Measurements from ENCODE around the gene SUGP1. TPM values are rescaled to one million over a fixed set of nuclear protein-coding genes. Genes with fewer than 3 reads are reported as not detected.
"Not testable (repeated sequence)": the region's sequence is repeated elsewhere in the genome, so short reads cannot be mapped to it uniquely, and the experiment has no call there.

The SUGP1 gene
- total RNA-seq, 4 donors from 2014 or later, result 31.1 to 118 (median 66.5) TPM

- TF ChIP-seq CTCF (IDR thresholded peaks at IDR 0.05), result no peak
- no peak for TF ChIP-seq POLR2A (IDR thresholded peaks at IDR 0.05)
- TF ChIP-seq EP300 (IDR thresholded peaks at IDR 0.05; ENCODE audit: low read depth), result no peak
- TF ChIP-seq POLR2AphosphoS5 (IDR thresholded peaks at IDR 0.05), result no peak
- intact Hi-C loops (cut with DNase I; ENCODE audit: low total_unique reads), result no loop called here
- H3K4me1 ChIP-seq, result peaks cover 0 to 7% (median 0%) of the 10 kb centered on the region in 4 donors
- H3K27me3 ChIP-seq, result peaks cover 54% of the 10 kb centered on the region
- no peak overlapping the region for H3K4me3 ChIP-seq
- H3K36me3 ChIP-seq, result no peaks in the 10 kb centered on the region
- H3K27ac ChIP-seq, result no peak overlapping the region
- no peaks in the 10 kb centered on the region for H3K9me3 ChIP-seq
- in situ Hi-C loops (cut with MboI; ENCODE audit: low pct_ligation_motif_present in 1 of 4, low pct_unique_long_range_greater_than_20kb in 1 of 4, low sequenced_read_pairs in 3 of 4), result no loop called here
- WGBS, 2 donors (ENCODE audit: low coverage in 1 of 2), result 63% methylated on average over 14 of the region's 14 CpGs; no CpG with 5 or more reads in 1 of the 2 donors
- DNase-seq, result no peak
Observed at GRCh38 chr19:19257137-19257536, 63.2 kb downstream of the SUGP1 start.

GRCh38 chr19:19256072-19256969, 64.0 kb downstream of the SUGP1 start:
- peaks cover 54% of the 10 kb centered on the region for H3K27me3 ChIP-seq
- H3K9me3 ChIP-seq, result no peaks in the 10 kb centered on the region
- TF ChIP-seq POLR2AphosphoS5 (IDR thresholded peaks at IDR 0.05) (no peak), CTCF (IDR thresholded peaks at IDR 0.05) (no peak), POLR2A (IDR thresholded peaks at IDR 0.05) (no peak), EP300 (IDR thresholded peaks at IDR 0.05; ENCODE audit: low read depth) (no peak)
- peaks cover 0 to 2% (median 0%) of the 10 kb centered on the region in 4 donors for H3K4me1 ChIP-seq
- no peaks in the 10 kb centered on the region for H3K36me3 ChIP-seq
- 49 to 60% methylated on average over 1 to 17 of the region's 17 CpGs for WGBS, 2 donors (ENCODE audit: low coverage in 1 of 2)
- H3K4me3 ChIP-seq, result no peak overlapping the region
- in situ Hi-C loops (cut with MboI; ENCODE audit: low pct_ligation_motif_present in 1 of 4, low pct_unique_long_range_greater_than_20kb in 1 of 4, low sequenced_read_pairs in 3 of 4), result no loop called here
- no peak for DNase-seq
- no peak overlapping the region for H3K27ac ChIP-seq
- intact Hi-C loops (cut with DNase I; ENCODE audit: low total_unique reads), result no loop called here

- H3K27ac ChIP-seq; H3K9me3 ChIP-seq; in situ Hi-C loops (cut with MboI; ENCODE audit: low pct_ligation_motif_present in 1 of 4, low pct_unique_long_range_greater_than_20kb in 1 of 4, low sequenced_read_pairs in 3 of 4); DNase-seq; H3K4me3 ChIP-seq; H3K4me1 ChIP-seq; intact Hi-C loops (cut with DNase I; ENCODE audit: low total_unique reads); H3K36me3 ChIP-seq: not testable (repeated sequence)
- 88 to 100% methylated on average over 1 to 6 of the region's 6 CpGs for WGBS, 2 donors (ENCODE audit: low coverage in 1 of 2)
- H3K27me3 ChIP-seq, result peaks cover 54% of the 10 kb centered on the region
Observed at GRCh38 chr19:19253409-19253808, 66.9 kb downstream of the SUGP1 start.

DNA sequence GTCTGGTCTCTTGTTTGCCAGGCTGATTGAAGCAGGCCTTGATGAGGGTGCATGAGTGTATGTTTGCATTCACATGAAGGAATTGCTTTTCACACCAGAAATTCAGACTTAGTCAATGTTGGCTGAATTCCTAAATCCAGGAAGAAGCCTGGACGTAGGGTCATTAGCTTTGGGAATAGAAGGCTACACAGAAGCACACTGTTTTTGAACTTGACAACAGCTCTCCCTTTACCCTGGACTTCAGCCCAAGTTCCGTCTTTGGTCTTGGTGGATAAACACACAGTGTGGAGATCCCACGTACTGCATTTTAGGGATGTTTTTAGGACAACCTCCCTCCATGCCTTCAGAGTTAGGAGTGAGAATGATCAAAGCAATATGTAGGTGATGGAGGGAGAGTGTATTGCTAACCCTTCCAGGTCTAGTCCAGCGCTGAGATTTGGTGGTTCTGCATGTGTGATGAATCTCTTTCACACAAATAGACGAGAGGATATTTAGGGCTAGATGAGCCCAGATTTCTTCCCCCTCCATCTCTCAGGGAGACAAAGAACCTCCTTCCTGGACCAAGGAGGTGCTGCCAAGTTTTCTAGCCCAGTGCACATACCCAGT, 70.0 kb downstream of the SUGP1 start:
- intact Hi-C loops (cut with DNase I; ENCODE audit: low total_unique reads) (no loop called here), in situ Hi-C loops (cut with MboI; ENCODE audit: low pct_ligation_motif_present in 1 of 4, low pct_unique_long_range_greater_than_20kb in 1 of 4, low sequenced_read_pairs in 3 of 4) (no loop called here)
- Histone ChIP-seq H3K36me3 (no peaks in the 10 kb centered on the region), H3K4me1 (no peaks in the 10 kb centered on the region), H3K4me3 (no peak overlapping the region), H3K9me3 (no peaks in the 10 kb centered on the region), H3K27me3 (peaks cover 45% of the 10 kb centered on the region), H3K27ac (no peak overlapping the region)
- DNase-seq, result no peak
- 44 to 50% methylated on average over 2 to 5 of the region's 5 CpGs for WGBS, 2 donors (ENCODE audit: low coverage in 1 of 2)
- TF ChIP-seq POLR2A (IDR thresholded peaks at IDR 0.05), result no peak
- TF ChIP-seq POLR2AphosphoS5 (IDR thresholded peaks at IDR 0.05), result no peak
- no peak for TF ChIP-seq EP300 (IDR thresholded peaks at IDR 0.05; ENCODE audit: low read depth)
- TF ChIP-seq CTCF (IDR thresholded peaks at IDR 0.05), result no peak

Data from transverse colon (tissue), 4 donors.